Measurements from ENCODE around the gene FAM83E.

Gene FAM83E

DNA sequence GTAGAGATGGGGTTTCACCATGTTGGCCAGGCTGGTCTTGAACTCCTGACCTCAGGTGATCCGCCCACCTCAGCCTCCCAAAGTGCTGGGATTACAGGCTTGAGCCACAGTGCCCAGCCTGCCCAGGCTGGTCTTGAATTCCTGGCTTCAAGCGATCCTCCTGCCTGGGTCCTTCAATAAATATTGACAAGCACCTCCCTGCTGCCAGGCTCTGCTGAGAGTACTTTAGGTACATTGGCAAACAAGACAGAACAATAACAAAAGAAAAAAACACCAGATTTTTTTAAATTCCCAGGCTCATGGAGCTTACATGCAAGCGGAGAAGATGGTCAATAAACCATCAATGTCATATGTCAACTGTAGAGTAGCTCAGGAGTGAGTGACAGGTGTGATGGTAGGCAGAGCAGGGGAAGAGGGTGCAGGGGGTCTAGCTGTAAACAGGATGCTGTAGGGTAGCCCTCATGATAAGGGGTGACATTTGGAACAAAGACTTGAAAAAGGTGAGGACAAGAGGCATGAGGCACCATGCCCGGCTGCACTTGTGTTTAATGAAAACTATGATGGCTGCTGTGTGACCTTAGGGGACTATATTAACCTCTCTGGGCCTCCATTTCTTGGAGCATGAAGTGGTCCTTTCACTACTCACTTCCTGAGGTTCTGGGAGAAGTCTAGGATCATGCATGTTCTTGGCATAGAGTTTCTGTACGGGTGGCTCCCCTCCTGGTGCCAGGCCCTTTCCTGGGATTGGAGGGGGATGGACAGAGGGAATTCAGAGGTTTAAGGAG lies 43.3 kb downstream of the FAM83E start:
- DNase-seq, result no peak

DNA sequence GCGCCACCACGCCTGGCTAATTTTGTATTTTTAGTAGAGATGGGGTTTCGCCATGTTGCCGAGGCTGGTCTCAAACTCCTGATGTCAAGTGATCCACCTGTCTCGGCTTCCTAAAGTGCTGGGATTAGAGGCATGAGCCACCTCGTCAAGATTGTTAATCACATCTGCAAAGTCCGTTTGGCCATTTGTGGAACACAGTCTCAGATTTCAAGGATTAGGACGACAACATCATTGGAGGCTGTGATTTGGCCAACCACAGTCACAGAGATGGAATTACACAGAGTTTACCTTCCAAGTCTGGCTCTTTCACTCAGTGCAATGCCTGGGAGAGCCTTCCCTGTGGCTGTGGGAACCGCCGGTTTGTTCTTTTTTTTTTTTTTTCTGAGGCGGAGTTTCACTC lies 45.1 kb downstream of the FAM83E start:
- no peak for DNase-seq

DNA sequence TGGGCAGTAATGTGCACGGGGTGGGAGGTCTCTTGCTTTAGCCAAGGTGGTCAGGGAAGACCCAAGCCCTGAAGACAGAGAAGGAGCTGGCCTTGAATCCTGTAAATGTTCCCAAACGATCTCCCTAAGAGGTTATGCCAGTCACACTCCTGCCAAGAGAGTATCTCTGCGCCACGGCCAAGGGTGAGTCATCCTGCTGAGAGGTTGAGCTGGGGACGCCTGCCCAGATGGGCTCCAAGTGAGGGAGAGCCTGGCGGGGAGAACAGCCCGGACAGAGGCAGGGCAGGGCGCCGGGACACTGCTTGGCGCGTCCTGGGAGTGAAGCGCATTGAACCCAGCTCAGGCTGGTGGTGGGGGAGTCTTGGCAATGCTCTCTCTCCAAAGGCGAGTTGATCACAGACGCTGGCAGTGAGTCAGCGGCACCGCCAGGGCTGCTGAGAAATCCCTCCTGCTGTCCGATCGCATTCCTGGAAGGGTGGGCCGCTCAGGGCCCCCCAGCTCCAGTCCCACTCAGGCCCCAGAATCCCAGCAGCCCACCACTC lies 46.5 kb downstream of the FAM83E start:
- DNase-seq, result no peak

DNA sequence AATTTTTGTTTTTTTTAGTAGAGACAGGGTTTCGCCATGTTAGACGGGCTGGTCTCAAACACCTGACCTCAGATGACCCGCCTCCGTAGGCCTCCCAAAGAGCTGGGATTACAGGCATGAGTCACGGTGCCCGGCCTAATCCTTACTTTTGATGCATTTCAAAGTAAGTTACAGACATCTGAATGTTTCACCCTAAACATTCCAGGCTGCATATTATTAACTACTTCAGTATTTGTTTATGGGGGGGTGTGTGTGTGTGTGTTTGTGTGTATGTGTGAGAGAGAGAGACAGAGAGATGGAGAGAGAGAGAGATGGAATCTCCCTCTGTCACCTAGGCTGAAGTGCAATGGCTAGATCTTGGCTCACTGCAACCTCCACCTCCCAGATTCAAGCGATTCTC lies 49.8 kb downstream of the FAM83E start:
- DNase-seq, result no peak

Data from activated CD8-positive, alpha-beta memory T cell treated with anti-CD3 and anti-CD28 coated beads, Interleukin-2, amount 50 U/mL, for 4 hours (primary cell).